Renal cortical epithelial cell (primary cell): ENCODE results near the gene TFEB. TPM values are rescaled to one million over a fixed set of nuclear protein-coding genes. Genes with fewer than 3 reads are reported as not detected.

Source experiments
- DNase-seq: peaks from one replicate; pipeline ENCODE4 v3.0.0-alpha.2; 2011; ENCODE audit warnings: low read depth
- total RNA-seq: library from RNA; depleted of rRNA; stranded (reverse); fragments of >200 nt; gene quantifications from 2 replicates; pipeline ENCODE4 v1.2.3, GENCODE V29; 2014

Gene TFEB
- total RNA-seq, 1 donor from 2014 or later = 14.7 TPM

DNA sequence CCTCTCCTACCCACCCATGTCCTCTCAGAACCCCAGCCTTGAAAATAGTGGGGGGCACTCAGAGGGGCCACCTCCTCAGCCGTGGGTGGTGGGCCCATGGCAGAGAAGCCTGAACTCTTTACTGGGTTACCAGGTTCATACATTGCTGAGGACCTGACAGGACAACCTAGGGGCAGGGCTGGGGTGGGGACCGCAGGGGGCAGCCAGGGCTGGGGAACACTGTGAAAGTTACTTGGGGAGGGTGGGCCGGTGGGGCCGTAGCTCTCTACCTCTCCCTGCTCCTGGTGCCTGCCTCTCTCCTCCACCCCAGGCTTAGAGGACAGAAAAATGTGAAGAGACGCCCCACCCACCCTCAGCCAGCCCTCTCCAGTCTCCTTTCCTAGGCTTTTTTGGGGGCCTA lies 81.7 kb downstream of the TFEB start:
- no peak for DNase-seq

DNA sequence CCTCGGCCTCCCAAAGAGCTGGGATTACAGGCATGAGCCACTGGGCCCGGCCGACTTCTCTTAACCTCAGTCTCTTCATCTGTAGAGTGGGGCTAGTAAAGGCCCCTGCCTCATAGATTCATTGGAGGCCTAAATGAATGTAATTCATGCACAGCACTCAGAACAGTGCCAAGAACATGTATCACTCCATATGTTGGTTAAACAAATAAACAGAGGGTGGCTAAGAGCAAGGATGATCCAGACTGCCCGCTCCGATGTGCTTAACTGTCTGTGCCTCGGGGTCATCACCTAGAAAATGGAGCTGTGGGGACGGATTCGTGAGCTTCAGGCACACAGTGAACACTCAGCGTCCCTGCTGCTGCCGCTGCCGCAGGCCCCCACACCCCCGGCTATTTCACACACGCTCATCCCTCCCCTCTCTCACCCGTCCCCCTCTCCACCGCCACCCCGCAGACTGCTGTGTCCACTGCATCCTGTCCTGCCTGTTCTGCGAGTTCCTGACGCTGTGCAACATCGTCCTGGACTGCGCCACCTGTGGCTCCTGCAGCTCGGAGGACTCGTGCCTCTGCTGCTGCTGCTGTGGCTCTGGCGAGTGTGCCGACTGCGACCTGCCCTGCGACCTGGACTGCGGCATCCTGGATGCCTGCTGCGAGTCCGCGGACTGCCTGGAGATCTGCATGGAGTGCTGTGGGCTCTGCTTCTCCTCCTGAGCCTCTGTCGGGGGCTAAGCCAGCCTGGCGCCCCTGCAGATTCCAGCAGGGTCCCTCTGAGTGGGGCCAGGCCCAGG lies 82.3 kb downstream of the TFEB start:
- DNase-seq = no peak

DNA sequence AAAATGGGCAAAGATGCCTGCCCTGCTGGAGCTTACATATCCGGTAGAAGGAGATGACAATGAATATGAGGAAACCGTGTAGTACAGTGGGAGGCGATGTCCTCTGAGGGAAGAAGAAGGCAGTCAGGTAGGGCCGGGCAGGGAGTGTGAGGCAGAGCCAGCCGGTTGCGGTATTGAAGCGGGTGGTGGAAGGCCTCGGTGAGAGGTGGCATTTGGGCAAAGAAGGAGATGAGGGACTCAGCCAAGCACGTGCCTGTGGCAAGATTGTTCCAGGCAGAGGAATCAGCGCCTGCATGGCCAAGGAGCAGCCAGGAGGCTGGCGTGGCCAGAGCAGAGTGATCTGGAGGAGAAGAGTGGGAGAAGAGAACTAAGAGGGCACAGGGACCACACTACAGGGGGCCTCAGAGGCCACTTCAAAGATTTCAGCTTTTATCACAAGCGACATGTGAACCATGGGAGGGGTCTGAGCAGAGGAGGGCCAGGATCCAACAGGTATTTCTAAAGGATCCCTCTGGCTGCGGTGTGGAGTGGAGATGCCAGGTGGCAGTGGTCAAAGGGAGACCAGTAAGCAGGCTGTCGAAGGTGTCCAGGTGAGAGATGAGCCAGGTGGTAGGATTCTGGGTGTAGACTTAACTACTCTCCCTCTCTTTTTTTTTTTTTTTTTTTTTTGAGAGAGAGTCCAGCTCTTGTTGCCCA lies 83.3 kb downstream of the TFEB start:
- DNase-seq = no peak

DNA sequence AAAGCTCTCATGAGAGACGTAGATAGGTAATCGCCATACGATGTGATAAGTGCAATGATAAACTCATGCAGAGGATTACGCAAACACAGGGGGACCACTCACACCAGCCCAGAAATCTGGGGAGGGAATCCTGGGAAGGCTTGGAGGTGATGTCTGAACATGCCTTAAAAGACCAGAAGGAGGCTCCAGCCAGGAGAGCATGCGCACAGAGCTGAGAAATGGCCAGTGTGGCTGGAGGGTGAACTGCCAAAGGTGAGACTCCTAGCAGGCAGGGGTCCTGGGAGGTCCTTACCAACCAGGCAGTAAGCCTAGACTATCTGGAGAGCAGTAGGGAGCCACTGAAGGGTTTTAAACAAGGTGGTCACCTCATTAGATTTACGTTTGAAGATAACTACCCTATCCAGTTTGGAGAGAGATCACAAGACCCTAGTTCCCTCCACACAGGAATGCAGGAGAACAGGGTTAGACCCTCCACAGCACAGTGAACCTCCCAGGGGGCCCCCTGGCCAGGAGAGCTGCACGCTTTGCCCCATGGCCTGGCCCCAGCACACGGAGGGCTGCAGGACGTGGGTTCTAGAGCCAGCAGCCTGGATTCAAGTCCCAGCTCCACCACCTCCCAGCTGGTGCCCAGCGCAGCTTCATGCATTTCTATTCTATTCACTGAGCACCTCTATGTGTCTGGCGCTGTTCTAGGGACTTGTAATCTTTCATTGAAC lies 84.0 kb downstream of the TFEB start:
- no peak for DNase-seq

DNA sequence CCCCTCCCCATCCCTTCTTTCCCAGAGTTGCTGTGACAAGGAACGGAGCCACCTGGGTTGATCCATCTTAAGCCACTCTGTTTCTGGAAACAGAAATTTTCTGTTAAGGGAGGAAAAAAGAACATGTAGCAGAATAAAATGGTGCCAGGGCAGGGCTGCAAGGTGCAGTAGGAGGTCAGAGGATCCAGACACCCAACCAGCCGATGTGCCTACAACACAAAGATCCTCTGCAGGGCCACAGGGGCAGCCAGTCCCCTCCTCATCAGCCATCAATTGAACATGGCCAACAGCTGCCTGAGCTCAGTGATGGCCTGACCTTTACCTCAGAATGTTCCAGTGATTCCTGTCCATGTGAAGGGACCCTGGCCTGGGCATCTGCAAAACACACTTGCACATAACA lies 85.3 kb downstream of the TFEB start:
- no peak for DNase-seq

DNA sequence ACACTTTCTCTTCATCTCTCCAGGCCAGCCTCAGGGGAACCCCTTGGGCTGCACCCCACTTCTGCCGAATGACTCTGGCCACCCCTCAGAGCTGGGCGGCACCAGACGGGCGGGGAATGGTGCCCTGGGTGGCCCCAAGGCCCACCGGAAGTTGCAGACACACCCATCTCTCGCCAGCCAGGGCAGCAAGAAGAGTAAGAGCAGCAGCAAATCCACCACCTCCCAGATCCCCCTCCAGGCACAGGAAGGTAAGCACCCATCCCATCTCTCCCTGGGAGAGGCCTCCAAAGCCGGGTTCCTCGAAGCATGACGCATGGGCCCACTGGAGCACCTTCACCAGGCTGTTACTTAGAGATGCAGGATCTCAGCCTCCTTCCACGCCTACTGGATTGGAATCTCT lies 85.8 kb downstream of the TFEB start:
- DNase-seq = no peak

DNA sequence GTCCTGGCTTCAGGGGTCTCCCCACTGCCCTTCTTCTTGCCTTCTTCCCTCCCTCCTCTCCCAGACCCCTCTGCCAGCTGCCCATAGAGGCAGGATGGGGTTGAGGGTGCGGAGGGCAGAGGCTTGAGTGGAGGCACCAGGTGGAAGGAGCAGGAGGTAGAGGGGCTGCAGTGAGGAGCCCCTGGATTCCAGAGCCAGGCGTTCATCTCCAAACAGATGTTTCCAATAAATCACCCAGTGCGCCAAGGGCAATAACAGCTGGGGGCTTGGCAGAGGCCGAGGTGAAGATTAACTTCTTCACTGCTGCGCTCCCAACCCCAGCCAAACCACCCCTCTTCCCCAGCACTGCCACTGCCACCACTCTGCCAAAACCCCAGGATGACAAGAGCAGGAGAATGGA lies 86.5 kb downstream of the TFEB start:
- DNase-seq = no peak

DNA sequence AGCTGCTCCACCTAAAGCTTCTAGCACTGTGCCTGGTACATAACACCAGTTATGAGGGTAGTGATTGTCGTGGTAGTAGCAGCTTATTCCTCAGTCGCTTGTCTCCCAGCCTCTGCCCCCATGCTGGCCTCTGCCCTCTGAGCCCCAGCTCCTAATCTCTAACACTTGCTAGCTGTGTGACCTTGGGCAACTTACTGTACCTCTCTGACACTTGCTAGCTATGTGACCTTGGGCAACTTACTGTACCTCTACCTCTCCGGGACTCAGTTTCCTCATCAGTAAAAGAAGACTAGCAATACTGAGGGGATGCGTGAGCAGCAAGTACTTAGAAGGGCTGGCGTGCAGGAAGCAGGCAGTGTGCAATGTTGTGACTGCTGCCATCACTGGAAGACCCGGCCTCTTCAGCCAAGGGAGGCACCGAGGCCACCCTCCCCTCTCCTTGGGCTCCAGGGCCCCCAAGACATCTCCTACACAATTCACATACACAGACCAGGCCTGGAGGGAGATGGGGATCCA lies 87.3 kb downstream of the TFEB start:
- no peak for DNase-seq

DNA sequence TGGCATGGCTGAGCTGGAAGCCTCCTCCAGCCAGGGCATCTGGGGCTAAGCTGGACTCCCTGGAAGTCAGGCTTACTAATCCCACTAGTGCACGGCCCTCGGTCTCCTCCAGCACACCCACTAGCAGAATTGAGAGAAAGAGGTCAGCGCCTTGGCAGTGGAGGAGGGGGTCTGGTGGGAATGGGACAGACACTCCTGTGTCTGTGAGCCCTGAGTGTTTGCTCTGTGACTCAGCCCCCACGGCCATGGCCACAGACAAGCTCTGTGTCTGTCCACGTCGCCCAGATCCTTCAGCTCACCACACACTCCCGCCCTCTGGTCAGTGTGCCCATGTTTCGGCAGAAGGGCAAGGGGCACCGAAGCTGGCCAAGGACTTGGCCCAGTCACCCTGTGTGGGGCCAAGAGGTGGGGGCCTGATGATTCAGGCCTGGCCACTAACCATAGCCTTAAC lies 88.3 kb downstream of the TFEB start:
- DNase-seq = no peak

DNA sequence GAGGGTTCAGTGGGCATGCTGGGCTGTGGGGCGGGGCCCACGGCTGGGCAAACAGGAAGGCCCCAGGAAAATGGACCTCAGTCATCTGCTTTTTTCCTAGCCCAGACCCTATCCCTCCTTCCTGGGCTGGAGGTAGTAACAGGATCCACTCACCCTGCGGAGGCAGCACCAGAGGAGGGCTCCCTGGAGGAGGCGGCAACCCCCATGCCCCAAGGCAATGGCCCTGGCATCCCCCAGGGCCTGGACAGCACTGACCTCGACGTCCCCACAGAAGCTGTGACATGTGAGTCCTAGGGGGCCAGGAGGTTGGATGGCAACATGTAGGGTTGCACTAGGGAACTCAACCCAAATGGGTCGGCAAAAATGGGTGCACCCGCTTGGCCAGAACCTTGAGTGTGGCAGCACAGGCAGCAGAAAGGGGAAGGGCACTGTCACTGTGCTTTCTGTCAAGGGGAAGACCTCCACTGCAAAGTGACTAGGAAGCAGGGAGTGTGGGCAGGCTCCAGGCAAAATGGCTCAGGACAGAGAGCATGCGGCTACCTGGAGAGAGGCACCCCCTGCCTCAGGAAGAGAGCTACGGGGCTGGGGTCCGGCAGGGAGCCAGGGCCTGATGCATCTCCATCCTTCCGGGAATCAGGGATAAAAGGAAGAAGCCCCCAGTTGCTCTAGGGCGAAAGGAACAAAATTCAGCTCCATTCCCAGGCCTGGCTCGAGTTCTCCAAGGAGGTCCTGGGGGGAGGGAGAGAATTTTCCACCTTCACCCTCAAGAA lies 89.2 kb downstream of the TFEB start:
- DNase-seq = no peak

DNA sequence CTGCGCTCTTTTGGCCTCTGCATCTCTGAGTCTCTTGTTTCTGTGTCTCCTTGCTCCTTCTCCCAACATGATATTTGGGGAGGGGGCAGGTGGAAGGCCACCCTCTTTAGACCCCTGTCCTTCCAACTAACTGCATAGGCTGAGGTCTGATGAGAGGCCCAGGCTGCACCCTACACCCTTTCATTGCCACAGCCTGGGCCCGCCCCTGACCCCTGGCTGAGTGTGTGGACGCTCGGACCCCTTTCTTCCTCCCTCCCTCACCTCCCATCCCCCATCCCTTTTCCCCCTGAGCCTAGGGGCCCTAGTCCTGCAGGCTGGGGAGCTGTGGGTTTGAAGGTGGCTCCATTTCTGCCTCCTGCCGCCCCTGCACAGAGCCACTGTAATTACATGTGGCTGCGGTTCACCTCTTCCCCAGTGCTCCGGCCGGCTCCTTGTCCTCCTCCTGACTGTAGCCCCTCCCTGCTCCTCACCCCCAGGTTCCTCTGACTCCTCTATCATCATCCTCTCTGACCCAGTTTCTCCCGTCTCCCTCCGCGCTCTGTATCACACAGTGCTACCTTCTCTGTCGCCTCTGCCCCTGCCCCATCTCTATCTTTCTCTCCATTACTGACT lies 90.3 kb downstream of the TFEB start:
- DNase-seq = no peak

DNA sequence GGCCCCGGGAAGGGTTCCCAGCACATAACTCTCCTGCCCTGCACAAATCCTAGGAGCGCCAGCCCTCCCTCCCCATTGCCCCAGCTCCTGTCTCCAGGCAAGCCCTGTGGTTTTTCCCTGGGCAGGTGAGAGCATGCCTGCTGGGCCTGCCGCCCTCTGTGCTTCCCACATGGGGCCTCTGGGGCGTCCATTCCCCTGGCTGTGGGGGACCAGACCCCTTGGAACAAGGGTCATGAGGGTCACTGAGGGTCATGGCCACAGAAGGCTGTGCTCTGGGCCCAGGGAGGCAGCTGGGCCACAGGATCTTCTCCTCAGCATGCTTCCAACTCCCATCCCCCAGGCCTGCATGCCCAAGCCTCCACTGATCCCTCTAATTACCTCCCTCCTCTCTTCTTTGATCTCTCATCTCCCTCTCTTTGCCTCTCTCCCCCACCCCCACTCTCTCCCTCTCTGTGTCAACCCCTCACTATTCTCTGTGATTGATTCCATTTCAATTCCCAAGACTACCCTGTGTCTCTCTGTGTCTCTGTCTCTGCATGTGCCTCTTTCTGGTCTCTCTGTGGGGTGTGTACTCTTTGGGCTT lies 91.0 kb downstream of the TFEB start:
- DNase-seq = no peak

DNA sequence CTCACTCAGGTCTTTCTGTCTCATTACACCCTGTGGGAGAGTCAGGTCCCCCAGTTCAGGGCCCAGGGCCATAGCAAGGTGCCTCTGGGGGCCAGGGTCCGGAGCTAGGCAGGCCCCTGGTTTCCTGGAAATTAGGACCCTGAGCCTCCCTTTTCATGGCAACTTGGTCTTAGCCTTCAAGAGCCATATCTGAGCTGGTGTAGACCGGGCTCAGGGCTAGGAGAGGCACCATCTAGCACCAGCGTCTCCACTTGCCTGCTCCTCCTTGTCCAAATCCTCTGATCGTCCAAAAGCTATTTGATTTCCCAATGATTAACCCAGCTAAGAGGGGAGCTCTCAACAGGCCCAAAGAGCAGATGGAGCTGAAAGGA lies 91.5 kb downstream of the TFEB start:
- no peak for DNase-seq

DNA sequence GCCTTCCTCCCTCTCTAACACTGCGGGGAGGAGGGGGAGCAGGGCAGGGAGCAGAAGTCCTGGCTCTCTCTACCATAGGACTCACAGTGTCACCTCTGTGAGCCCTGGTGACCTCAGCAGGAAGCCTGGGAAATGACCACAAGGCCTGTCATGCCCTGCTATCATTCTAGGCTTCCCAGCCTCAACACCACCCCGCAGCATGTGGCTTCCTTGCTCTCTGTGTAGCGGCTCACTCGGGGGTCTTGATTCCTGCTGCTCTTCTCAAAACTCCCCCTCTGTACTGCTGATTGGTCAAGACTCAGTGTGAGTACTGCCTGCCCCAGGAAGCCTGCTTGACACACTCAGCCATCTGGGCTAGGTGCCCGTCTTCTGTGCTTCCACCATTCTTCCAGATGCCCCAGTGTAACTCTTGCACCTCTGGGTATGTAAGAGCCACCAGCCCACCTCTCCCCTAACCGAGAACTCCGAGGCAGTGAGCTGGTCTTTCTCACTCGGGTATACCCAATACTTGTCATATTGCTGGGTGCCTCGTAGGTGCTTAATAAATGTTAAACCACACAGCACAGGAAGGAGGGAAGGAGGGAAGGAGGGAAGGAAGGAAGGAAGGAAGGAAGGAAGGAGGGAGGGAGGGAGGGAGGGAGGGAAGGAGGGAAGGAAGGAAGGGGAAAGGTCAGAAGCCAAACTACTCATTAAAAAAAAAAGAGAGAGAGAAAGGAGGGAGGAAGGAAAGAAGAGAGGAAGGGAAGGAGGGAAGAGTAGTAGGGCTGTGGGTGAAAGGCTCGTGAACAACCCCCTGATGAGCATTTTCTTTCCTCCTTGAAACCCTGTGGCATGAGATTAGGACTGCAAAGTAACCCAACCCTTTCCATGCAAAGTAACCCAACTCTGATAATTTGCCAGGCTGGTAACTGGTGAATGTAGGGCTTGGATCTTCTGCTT lies 92.2 kb downstream of the TFEB start:
- no peak for DNase-seq

DNA sequence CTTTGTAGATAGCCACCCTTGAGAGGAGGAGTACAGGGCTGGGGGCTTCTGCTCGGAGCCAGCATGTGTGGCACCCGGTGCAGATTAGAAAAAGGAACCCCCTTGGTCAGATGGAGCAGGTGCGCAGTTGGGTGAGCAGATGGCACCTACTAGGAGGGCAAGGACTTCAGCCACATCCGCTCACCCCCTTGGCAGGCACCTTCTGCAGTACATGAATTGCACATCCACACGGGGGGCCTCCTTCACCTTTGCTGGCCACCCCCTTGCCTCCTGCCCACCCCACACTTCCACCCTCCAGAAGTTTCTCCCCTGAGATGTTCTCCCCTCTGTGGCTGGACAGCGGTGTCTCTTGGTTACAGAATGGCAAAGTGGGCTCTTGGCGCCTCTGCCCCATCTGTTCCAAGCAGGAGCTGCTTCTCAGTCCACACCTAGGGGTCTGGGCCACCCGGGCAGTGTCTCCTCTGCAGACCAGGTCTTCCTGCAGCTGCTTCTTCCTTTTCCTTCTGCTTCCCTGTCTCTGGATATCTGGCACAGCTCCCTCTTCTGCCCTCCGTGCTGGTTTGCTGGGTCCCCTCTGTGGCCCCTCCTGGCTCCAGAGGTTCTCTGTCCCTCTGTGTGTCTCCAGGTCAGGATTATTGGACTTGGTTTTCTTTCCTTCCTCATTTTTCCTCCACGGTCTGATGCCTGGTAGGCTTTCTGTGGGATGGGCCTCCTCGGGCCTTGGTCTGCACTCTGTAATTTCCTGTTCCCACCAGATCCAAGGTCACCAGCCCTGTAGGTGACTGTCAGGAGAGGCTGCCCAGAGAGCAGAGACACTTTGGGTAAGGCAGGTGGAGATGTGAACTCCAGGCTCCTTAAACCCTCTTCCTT lies 93.1 kb downstream of the TFEB start:
- no peak for DNase-seq

DNA sequence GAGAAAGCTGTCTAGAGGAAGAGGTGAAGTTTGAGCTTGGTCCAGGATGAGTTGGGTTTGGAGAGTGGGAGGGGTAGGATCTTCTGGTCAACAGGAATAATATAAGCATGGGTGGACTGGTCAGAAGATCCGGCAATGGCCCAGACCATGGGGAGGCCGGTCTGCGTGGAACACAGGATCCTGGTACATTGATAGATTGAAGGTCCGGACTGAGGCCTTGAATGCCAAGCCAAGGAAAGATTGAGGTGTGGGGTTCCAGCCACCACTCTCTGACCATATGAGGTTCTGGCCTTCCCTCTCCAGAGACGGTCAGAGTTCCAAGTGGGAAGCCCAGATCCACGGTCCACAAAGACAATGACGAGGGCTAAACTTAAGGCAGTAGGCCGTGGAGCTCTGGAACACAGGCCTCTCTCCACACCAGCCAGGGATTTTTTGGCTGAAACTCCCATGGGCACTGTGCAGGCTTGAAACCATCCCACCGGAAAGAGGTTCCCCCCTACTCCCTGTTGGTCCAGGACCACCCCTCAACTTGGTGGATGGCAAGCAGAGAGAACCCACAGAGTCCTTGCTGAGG lies 94.0 kb downstream of the TFEB start:
- DNase-seq = no peak

DNA sequence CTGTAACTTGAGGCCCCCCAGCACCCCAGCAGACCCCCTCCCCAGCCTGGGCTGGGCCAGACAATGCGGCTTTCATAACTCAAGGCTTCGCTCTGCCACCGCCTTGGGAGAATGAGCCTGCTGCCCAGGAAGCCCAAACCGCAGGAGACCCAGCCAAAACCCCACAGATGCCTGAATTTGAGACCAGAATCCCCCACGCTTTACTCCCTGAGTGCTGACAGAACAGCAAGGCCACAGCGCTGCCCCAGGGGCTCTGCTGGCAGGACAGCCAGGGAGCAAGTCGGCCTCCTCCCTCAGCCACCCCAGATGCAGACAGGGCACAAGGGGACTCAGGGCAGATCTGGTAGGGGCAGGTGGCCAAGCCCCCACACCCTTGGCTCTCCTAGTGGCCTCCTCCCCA lies 95.0 kb downstream of the TFEB start:
- DNase-seq = no peak

DNA sequence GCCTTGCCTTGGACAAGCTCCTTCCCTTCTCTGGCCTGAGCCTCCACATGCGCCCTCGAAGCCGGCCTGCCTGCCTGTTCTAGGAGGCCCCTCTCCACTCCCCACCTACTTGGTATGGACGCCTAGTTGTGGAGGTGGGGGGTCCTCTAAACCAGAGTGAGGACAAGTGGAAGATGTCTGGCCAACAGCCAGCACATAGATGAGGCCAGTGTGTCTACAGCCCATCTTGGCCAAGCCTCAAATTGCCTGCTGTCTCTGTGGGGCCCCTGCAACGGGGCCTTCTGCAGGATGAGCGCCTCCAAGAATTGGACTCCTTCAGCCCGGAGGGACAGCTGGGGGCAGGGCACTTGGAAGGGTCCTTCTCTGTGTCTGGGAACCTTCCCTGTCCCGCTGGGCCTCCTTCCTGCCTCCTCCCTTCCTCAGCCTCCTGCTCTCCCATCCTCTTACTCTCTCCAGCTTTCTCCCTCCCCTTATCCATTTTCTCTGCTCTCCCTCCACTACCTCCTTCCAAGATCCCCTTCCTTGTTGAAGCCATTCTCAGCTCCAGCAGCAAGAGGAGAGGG lies 95.5 kb downstream of the TFEB start:
- DNase-seq = no peak
